T follicular helper cell (primary cell): ENCODE measurements around the gene XG.

Experiments used
- DNase-seq: peaks from one replicate; pipeline ENCODE4 v3.0.0-alpha.2; 2020; ENCODE audit warnings: low read depth

XG gene

GRCh38 chrX:2819345-2820135, 67.7 kb downstream of the XG start:
- DNase-seq, result no peak

- no peak for DNase-seq
Measured at GRCh38 chrX:2820136-2820771, 68.4 kb downstream of the XG start.

- no peak for DNase-seq
Measured at GRCh38 chrX:2823795-2824386, 72.1 kb downstream of the XG start.

- DNase-seq, result no peak
Measured at GRCh38 chrX:2824886-2825285, 73.0 kb downstream of the XG start.

- no peak for DNase-seq
Measured at GRCh38 chrX:2828344-2828958, 76.6 kb downstream of the XG start, which contains the start of gene GYG2. Gene GYG2, plus strand, starts transcription at chrX:2828930. Its CDS starts 1,259 bp downstream, at chrX:2830189.

- DNase-seq, result no peak
Measured at GRCh38 chrX:2828959-2829411, 77.1 kb downstream of the XG start.

GRCh38 chrX:2829469-2830246, 77.8 kb downstream of the XG start:
- no peak for DNase-seq

GRCh38 chrX:2831471-2832228, 79.8 kb downstream of the XG start:
- no peak for DNase-seq

- no peak for DNase-seq
Measured at GRCh38 chrX:2837961-2838360, 86.1 kb downstream of the XG start.

GRCh38 chrX:2840961-2841360, 89.1 kb downstream of the XG start:
- no peak for DNase-seq

GRCh38 chrX:2841537-2841936, 89.7 kb downstream of the XG start:
- no peak for DNase-seq

GRCh38 chrX:2846992-2847391, 95.2 kb downstream of the XG start:
- DNase-seq, result no peak

GRCh38 chrX:2848871-2849301, 97.0 kb downstream of the XG start:
- DNase-seq, result no peak

- DNase-seq, result no peak
Measured at GRCh38 chrX:2854918-2855317, 103.1 kb downstream of the XG start.

- no peak for DNase-seq
Measured at GRCh38 chrX:2855761-2856160, 103.9 kb downstream of the XG start.

- DNase-seq, result no peak
Measured at GRCh38 chrX:2857566-2857965, 105.7 kb downstream of the XG start.

GRCh38 chrX:2859197-2859797, 107.5 kb downstream of the XG start:
- no peak for DNase-seq

- DNase-seq, result no peak
Measured at GRCh38 chrX:2862404-2862803, 110.6 kb downstream of the XG start.

- no peak for DNase-seq
Measured at GRCh38 chrX:2863646-2864045, 111.8 kb downstream of the XG start.
